22Rv1 (cell line): ENCODE results near the gene LCLAT1.
"Not testable (repeated sequence)": the region's sequence is repeated elsewhere in the genome, so short reads cannot be mapped to it uniquely, and the experiment has no call there.

ENCODE experiments used
- CTCF ChIP-seq: fragments of 450-650 bp; IDR thresholded peaks from 2 replicates; pipeline ENCODE4 v1.5.1; 2017; ENCODE audit warnings: mild to moderate bottlenecking
- ZFX ChIP-seq: fragments of 450-650 bp; IDR thresholded peaks from 2 replicates; pipeline ENCODE4 v1.6.1; 2017; ENCODE audit warnings: antibody characterized with exemption, borderline replicate concordance

- not testable (repeated sequence) for TF ChIP-seq CTCF, ZFX
Measured at GRCh38 chr2:30643013-30643412, 196.0 kb downstream of the LCLAT1 start.
